Mucosa of stomach (tissue), 1 donor: ENCODE data around the gene MAPKBP1.

Source experiments
- H3K27me3 ChIP-seq: one replicate; pipeline ENCODE4 v1.7.0; 2013; ENCODE audit warnings: mild to moderate bottlenecking, low read length; ENCODE audit not compliant: control insufficient read depth, insufficient read depth
- H3K36me3 ChIP-seq: one replicate; pipeline ENCODE4 v1.7.0; 2013; ENCODE audit warnings: low read length; ENCODE audit not compliant: control insufficient read depth, insufficient read depth
- H3K4me1 ChIP-seq: one replicate; pipeline ENCODE4 v1.7.0; 2013; ENCODE audit warnings: mild to moderate bottlenecking, low read length; ENCODE audit not compliant: control insufficient read depth, insufficient read depth
- H3K4me3 ChIP-seq: one replicate; pipeline ENCODE4 v1.7.0; 2013; ENCODE audit warnings: low read length
- H3K9ac ChIP-seq: one replicate; pipeline ENCODE4 v1.7.0; 2013; ENCODE audit warnings: mild to moderate bottlenecking, low read length, moderate library complexity
- H3K9me3 ChIP-seq: one replicate; pipeline ENCODE4 v1.7.0; 2013; ENCODE audit warnings: mild to moderate bottlenecking, low read length, moderate library complexity; ENCODE audit not compliant: control insufficient read depth
- donor health status: Pancreatic carcinoma.

The MAPKBP1 gene

GRCh38 chr15:41812820-41813375 is 38.6 kb downstream of the MAPKBP1 start:
- no peaks in the 10 kb centered on the region for H3K27me3 ChIP-seq
- H3K4me1 ChIP-seq: no peaks in the 10 kb centered on the region
- H3K9me3 ChIP-seq: no peaks in the 10 kb centered on the region
- H3K36me3 ChIP-seq: peaks cover 14% of the 10 kb centered on the region
- no peak overlapping the region for H3K4me3 ChIP-seq
- H3K9ac ChIP-seq: no peak overlapping the region

- peaks cover 14% of the 10 kb centered on the region for H3K36me3 ChIP-seq
- H3K9ac ChIP-seq: no peak overlapping the region
- no peak overlapping the region for H3K4me3 ChIP-seq
- no peaks in the 10 kb centered on the region for H3K27me3 ChIP-seq
- H3K9me3 ChIP-seq: no peaks in the 10 kb centered on the region
- no peaks in the 10 kb centered on the region for H3K4me1 ChIP-seq
Observed at GRCh38 chr15:41813426-41813825, 39.1 kb downstream of the MAPKBP1 start.

GRCh38 chr15:41814534-41814933 is 40.2 kb downstream of the MAPKBP1 start:
- no peaks in the 10 kb centered on the region for H3K4me1 ChIP-seq
- H3K9me3 ChIP-seq: no peaks in the 10 kb centered on the region
- no peak overlapping the region for H3K4me3 ChIP-seq
- H3K27me3 ChIP-seq: no peaks in the 10 kb centered on the region
- H3K36me3 ChIP-seq: peaks cover 14% of the 10 kb centered on the region
- no peak overlapping the region for H3K9ac ChIP-seq

GRCh38 chr15:41816788-41817187 is 42.5 kb downstream of the MAPKBP1 start:
- Histone ChIP-seq H3K4me1 (peaks cover 13% of the 10 kb centered on the region), H3K9ac (no peak overlapping the region), H3K9me3 (no peaks in the 10 kb centered on the region), H3K27me3 (no peaks in the 10 kb centered on the region), H3K4me3 (no peak overlapping the region), H3K36me3 (peaks cover 19% of the 10 kb centered on the region)

GRCh38 chr15:41817327-41817726 is 43.0 kb downstream of the MAPKBP1 start:
- Histone ChIP-seq H3K36me3 (peaks cover 19% of the 10 kb centered on the region), H3K4me1 (peaks cover 13% of the 10 kb centered on the region), H3K4me3 (no peak overlapping the region), H3K27me3 (no peaks in the 10 kb centered on the region), H3K9me3 (no peaks in the 10 kb centered on the region), H3K9ac (no peak overlapping the region)

GRCh38 chr15:41817781-41818180 is 43.5 kb downstream of the MAPKBP1 start:
- no peaks in the 10 kb centered on the region for H3K27me3 ChIP-seq
- H3K4me1 ChIP-seq: peaks cover 13% of the 10 kb centered on the region
- no peaks in the 10 kb centered on the region for H3K9me3 ChIP-seq
- H3K36me3 ChIP-seq: peaks cover 19% of the 10 kb centered on the region
- no peak overlapping the region for H3K4me3 ChIP-seq
- no peak overlapping the region for H3K9ac ChIP-seq

- H3K27me3 ChIP-seq: no peaks in the 10 kb centered on the region
- no peaks in the 10 kb centered on the region for H3K9me3 ChIP-seq
- H3K4me3 ChIP-seq: no peak overlapping the region
- peaks cover 13% of the 10 kb centered on the region for H3K4me1 ChIP-seq
- peaks cover 13% of the 10 kb centered on the region for H3K36me3 ChIP-seq
- H3K9ac ChIP-seq: no peak overlapping the region
Observed at GRCh38 chr15:41819455-41820050, 45.3 kb downstream of the MAPKBP1 start.

GRCh38 chr15:41820791-41821423 is 46.6 kb downstream of the MAPKBP1 start:
- no peak overlapping the region for H3K4me3 ChIP-seq
- no peaks in the 10 kb centered on the region for H3K9me3 ChIP-seq
- H3K27me3 ChIP-seq: no peaks in the 10 kb centered on the region
- peaks cover 13% of the 10 kb centered on the region for H3K4me1 ChIP-seq
- H3K9ac ChIP-seq: no peak overlapping the region
- peaks cover 13% of the 10 kb centered on the region for H3K36me3 ChIP-seq

GRCh38 chr15:41821831-41822230 is 47.5 kb downstream of the MAPKBP1 start:
- Histone ChIP-seq H3K4me1 (peaks cover 13% of the 10 kb centered on the region), H3K9me3 (no peaks in the 10 kb centered on the region), H3K36me3 (peaks cover 10% of the 10 kb centered on the region), H3K4me3 (no peak overlapping the region), H3K9ac (no peak overlapping the region), H3K27me3 (no peaks in the 10 kb centered on the region)

- peaks cover 8% of the 10 kb centered on the region for H3K36me3 ChIP-seq
- no peak overlapping the region for H3K4me3 ChIP-seq
- H3K9ac ChIP-seq: no peak overlapping the region
- H3K27me3 ChIP-seq: no peaks in the 10 kb centered on the region
- no peaks in the 10 kb centered on the region for H3K9me3 ChIP-seq
- H3K4me1 ChIP-seq: peaks cover 17% of the 10 kb centered on the region
Observed at GRCh38 chr15:41822471-41822870, 48.2 kb downstream of the MAPKBP1 start.

GRCh38 chr15:41822957-41823356 is 48.7 kb downstream of the MAPKBP1 start:
- peaks cover 8% of the 10 kb centered on the region for H3K36me3 ChIP-seq
- no peaks in the 10 kb centered on the region for H3K9me3 ChIP-seq
- H3K9ac ChIP-seq: no peak overlapping the region

GRCh38 chr15:41823502-41823901 is 49.2 kb downstream of the MAPKBP1 start:
- Histone ChIP-seq H3K4me1 (peaks cover 18% of the 10 kb centered on the region), H3K9me3 (no peaks in the 10 kb centered on the region), H3K27me3 (no peaks in the 10 kb centered on the region), H3K9ac (no peak overlapping the region), H3K36me3 (peaks cover 8% of the 10 kb centered on the region), H3K4me3 (no peak overlapping the region)

More at GRCh38 chr15:41822957-41823356, 48.7 kb downstream of the MAPKBP1 start:
- Histone ChIP-seq H3K4me1 (peaks cover 18% of the 10 kb centered on the region), H3K4me3 (no peak overlapping the region), H3K27me3 (no peaks in the 10 kb centered on the region)
